ENCODE measurements around the gene GSE1.
A peak's percentile ranks its signal among the peaks of the same experiment; 100 is the strongest.
"Not testable (repeated sequence)": the region's sequence is repeated elsewhere in the genome, so short reads cannot be mapped to it uniquely, and the experiment has no call there.

GSE1 gene

GRCh38 chr16:85592277-85592676 lies 20.8 kb upstream of the GSE1 start:
- DNase-seq = not testable (repeated sequence)

GRCh38 chr16:85592700-85593493 lies 20.2 kb upstream of the GSE1 start:
- no peak for DNase-seq

DNA sequence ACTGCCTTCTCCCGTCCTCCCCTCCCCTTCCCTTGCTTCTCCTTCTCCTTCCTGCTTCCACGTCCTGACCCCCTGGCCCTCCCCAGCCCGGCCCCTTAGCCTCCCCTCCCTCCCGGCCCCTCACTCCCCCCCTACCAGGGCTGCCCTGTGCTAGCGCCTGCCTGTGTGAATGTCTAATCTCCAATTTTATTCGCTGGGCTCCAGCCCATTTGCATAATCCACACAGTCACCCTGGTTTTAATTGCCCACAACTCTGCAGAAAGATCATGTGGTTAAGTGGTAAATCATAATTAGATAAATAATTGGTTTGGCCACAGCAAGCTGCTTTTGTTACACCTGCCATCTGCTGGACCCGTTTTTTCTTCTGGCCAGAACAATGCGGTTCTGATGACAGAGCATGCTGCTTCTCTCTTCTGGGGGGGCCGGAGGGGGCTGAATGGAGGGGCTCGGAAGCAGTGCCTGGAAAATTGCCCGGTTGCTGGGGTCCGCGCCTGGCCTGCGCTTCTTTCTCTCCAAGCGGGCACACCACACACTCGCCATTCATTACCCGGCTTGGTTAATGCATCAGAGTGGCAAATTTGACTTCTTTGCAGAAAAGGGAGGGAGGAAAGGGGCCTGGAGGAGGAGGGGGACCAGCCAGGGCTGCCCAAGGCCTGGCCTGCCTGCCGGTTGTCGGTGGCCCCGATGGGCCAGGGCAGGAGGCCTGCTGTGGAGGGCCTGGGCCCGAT lies 19.5 kb upstream of the GSE1 start:
- DNase-seq = peak in 3 of 14 donors; percentile 20 to 85 (median 38)

DNA sequence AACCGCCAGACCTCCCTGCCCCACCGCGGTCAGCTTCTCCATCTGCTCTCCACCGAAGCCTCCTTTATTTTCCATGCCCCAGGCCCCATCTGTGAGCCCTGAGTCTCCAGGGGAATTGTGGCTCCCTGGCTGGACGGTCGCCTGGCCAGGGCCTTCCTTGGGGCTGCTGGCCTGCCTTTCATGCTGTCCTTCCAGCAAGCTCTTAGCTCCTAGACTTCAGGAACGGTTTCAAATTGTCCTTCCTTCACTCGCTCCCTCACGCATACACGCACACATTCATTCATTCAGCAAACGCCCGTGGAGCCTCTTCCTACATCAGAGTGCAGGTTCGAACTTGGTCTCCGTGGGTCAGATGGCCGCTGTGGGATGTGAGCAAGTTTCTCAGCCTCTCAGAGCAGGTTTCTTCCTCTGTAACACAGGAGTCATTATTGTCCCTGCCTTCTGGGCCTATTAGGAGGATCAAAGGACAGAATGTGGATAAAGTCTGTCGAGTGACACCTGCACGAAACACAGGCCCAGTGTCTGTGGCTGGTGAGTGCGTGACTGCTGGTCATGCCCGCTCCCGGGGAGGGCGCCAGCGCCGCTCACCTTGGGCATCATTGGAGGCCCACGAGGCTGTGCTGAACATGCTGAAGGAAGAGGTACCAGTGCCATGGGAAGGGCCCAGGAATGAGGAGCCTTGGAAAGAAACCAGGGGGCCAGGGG lies 18.7 kb upstream of the GSE1 start:
- peak in 2 of 14 donors; percentile 6 to 38 for DNase-seq

DNA sequence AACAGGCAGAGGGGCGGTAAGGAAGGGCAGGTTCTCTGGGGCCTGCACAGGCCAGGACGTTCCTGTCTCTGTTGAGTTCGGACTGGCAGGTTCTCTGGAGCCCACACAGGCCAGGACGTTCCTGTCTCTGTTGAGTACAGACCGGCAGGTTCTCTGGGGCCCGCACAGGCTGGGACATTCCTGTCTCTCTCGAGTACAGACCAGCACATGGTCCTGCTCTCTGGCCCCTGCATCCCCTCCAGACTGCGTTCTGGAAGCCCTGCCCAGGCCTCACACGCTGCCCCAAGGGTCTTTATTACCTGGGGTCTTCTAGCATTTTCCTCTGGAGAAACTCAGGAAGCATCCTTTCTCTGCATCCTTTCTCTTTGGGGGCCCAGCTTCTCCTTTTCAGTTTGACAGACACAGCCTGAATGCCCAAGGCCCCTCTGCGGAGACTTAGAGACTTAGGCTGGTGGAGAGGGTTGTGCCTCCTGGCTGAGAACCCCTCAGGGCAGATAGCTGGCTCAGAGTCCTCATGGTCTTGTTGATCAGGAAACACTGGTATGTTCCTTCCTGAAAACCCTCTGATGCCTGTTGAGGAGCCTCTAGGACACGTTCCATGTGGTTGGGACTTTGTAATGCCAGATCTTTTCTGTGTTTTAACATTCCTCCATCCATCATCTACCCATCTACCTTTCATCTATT lies 18.0 kb upstream of the GSE1 start:
- no peak for DNase-seq

DNA sequence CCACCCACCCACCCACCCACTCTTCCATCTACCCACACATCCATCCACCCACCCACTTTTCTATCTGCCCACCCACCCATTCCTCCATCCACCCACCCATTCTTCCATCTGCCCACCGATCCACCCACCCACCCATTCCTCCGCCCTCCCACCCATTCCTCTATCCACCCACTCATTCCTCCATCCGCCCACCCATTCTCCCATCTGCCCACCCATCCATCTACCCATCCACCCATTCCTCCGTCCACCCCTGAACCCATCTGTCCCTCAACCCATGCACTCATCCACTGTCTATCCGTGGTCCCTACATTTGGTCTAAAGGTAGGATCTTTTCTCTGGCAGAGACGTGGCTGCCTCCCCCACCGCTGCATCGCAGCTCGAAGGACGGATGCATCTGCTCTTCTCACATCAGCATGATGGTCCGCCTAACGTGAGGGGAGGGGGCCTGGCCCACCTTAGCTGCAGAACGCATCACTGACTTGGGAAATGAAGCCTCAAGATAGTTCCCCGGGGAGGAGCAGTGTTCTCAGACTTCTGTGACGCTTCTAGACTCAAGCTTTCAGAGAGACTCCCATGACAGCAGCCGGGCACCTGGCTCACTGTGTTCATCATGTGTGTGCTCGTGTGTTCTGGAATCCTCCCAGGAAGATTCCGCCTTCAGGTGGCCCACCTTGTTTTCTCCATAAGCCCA lies 17.2 kb upstream of the GSE1 start:
- DNase-seq = no peak

GRCh38 chr16:85598141-85598540 lies 15.0 kb upstream of the GSE1 start:
- DNase-seq = no peak

DNA sequence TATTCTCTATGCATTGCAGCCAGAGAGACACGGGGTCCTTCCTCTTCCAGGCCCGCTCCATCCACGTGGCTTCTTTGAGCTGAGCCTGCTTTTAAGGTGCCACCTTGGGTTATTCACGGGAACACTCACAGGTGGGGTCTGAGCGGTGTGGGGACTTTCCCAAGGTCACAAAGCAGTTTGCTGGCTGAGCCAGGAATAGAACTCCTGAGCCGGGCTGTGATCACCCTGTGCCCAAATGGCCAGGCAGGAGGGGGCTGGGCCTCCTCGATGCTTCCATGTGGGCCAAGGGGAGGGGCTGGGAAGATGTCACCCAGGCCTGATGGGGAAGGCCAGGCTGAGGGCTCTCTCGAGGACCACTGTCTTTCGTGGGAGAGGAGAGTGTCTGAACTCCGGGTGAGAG lies 13.0 kb upstream of the GSE1 start:
- DNase-seq = no peak

DNA sequence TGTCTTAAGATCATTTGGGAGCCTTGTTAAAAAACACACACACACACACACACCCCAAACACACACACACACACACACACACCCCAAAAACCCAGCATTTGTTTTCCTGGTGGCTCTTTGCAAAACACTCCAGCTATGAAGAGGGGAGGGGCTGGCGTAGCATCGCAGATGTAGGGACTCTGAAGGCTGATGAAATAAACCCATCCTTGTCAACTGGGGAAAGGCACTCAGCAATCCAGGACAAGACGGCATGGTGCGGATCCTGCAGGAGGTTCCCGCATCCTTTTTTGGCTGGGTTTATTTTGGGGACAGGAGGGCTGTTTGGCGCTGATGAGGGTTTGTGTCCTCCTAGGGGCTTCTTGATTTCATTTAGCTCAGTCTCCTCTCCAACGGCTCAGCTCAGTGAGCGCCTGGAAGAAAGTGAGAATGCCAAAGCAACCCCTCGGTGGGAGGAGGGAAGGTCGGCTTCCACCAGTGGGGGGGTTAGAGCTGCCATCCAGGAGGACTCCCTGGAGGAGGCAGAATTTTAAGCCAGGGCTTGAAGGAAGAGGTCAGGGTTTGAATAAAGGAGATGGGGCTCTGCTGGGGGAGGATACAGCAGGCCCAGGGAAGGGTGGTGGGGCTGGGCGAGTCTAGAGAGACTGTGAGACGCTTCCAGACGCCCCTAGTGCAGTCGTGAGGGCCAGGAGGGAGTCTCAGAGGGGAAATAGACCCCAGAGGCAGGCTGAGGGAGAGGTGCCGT lies 12.4 kb upstream of the GSE1 start:
- no peak for DNase-seq

GRCh38 chr16:85601272-85601639 lies 11.9 kb upstream of the GSE1 start:
- no peak for DNase-seq

- peak in 6 of 14 donors; percentile 8 to 68 (median 36) for DNase-seq
Measured at GRCh38 chr16:85601730-85602401, 11.3 kb upstream of the GSE1 start.

- DNase-seq = no peak
Measured at GRCh38 chr16:85602402-85603202, 10.5 kb upstream of the GSE1 start.

DNA sequence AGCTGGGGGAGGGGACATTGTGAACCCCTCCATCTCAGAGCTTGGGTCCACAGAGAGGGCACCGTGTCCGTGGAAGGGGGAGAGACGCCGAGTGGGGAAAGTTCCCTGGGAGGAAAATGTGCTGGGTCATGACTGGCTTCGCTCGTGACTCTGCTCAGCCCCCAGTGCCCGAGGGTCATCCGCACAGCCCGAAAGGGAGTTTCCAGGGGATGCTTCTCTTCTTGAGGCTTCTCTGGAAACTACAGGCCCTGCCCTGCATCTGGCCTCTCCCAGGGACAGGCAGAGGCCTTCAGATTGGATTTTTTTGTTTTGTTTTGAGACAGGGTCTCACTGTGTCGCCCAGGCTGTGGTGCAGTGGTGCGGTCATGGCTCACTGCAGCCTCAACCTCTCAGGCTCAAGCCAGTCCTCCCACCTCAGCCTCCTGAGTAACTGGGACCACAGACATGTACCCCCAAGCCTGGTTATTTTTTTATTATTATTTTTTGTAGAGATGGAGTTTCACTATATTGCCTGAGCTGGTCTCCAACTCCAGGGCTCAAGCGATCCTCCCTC lies 9.8 kb upstream of the GSE1 start:
- no peak for DNase-seq

GRCh38 chr16:85604145-85604705 lies 8.9 kb upstream of the GSE1 start:
- no peak for DNase-seq

DNA sequence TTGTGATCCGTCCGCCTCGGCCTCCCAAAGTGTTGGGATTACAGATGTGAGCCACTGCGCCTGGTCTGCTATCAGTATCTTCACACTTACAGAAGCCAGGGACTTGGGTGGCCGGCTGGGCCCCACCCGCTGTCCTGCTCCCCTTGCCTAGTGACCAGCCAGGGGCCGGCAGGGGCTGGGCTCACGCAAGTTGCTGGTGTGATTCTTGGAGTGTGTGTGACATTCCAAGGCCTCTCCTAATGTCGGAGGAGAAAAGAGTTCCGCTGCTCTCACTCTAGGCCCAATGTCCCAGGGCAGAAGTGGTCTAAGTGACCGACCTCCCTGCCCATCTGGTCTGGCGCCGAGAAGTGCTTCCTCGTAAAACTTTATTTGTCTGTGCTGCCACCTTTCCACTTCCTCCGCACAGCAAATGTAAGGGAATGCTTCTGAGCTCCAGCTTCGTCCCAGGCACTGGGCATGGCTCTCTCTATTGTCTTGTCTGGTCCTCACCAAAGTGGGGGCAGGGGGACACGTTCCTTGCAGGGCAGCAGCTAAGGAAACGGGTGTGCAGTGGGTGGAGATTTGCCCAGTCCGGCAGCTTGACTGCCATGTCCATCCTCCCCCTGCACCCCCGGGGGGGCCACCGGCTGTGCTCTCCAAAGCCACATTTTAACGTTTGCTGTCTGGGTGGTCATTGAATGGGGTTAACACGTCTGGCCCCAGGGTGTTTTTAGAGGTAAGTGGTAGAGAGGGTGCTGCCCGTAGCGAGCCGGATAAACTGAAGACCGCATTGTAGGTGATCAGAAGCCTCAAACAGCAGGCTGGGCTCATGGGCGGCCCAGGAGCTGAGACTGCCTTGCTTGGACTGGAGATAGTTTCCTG lies 7.8 kb upstream of the GSE1 start:
- DNase-seq = no peak

DNA sequence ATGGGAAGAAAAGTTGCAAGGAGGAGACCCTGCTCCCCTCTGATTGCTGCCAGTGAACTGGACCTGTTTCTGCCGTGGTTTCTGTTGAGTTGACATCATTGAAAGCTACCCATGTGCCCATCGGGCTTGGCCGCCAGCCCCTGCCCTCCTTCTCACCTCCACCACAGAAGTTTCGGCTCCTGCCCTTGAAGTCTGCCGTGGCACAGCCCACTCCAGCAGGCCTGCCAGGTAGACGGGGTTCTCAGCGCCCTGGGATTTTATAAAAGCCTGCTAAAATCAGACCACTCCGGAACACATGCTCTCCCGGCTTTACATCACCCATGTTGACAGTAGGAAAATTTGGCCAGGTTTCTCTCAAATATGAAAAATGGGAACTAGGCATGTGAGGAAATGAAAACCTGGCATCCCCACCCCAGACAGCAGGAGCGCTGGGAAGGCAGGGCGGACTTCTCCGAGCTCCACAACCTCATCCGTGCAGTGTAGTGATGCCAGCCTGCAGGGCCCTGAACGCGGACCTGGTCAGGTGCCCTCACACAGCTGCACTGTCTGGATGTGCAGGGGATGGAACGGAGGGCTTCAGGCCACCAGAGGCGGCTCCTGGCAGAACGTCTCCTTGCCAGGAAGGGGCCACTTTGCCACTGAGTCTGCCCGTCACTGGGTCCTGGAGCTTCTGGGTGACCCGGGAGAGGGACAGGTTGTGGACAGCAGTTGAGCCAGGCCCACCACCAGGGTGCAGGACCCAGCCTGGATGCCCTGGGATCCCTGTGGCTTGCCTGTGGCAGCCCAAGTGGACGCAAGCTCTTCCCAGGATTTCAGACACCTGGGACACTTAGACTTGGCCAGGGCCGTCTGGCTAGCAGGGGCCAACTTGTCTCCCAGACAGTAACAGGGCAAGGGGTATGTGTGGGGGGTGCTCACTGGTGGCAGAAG lies 6.9 kb upstream of the GSE1 start:
- peak in 1 of 14 donors; percentile 71 for DNase-seq

DNA sequence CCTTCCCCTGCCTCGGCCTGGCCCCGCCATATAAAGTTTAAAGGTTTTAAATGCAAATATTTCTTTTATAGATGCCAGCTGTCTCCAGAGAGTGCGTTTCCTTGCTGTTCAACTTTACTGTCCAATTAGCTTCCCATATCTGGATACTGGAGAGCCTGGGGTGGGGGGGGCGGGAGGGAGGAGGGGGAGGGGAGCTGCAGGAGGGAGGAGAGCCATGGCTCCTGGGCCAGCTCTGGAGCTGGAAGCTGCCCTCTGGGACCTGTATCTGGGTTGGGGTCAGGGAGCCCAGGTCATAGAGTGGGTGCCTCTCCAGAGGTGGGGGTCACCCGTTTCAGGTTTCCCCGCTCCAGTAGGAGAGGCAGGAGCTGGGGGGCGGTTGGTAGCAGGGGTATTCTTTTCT lies 6.2 kb upstream of the GSE1 start:
- no peak for DNase-seq

Measured in C1 segment of cervical spinal cord (tissue), 14 donors.